BLaER1 treated with 17β-estradiol and CSF1 and Interleukin-3, amounts not matched to agents 10 nM and 100 nM (cell line): ENCODE results near the gene FAM43A.

ENCODE experiments used
- H3K27ac ChIP-seq, 11 experiments: shearing (Covaris generic); formaldehyde crosslinking; 2 replicates each; pipeline ENCODE4 v1.8.1; 2022
- H3K27me3 ChIP-seq, 11 experiments: shearing (Covaris generic); formaldehyde crosslinking; 2 replicates each; pipeline ENCODE4 v1.8.1; 2022
- H3K36me3 ChIP-seq, 11 experiments: shearing (Covaris generic); formaldehyde crosslinking; 2 replicates each; pipeline ENCODE4 v1.8.1; 2022
- H3K4me1 ChIP-seq, 10 experiments: shearing (Covaris generic); formaldehyde crosslinking; 2 replicates each; pipeline ENCODE4 v1.8.1; 2022
- H3K4me2 ChIP-seq, 11 experiments: shearing (Covaris generic); formaldehyde crosslinking; 2 replicates each; pipeline ENCODE4 v1.8.1; 2022
- H3K4me3 ChIP-seq, 10 experiments: shearing (Covaris generic); formaldehyde crosslinking; 2 replicates each; pipeline ENCODE4 v1.8.1; 2022
- H3K9ac ChIP-seq, 11 experiments: shearing (Covaris generic); formaldehyde crosslinking; 2 replicates each; pipeline ENCODE4 v1.8.1; 2022
- H3K9me3 ChIP-seq, 11 experiments: shearing (Covaris generic); formaldehyde crosslinking; replicated peaks in 1 of 11; 2 replicates each; pipeline ENCODE4 v1.8.1; 2022
- H4K20me1 ChIP-seq, 11 experiments: shearing (Covaris generic); formaldehyde crosslinking; 2 replicates each; pipeline ENCODE4 v1.8.1; 2022
- Cebpa-rat ChIP-seq, 11 experiments: shearing (Covaris generic); IDR thresholded peaks; 2 replicates each; pipeline ENCODE4 v1.8.1; 2022

Gene FAM43A

DNA sequence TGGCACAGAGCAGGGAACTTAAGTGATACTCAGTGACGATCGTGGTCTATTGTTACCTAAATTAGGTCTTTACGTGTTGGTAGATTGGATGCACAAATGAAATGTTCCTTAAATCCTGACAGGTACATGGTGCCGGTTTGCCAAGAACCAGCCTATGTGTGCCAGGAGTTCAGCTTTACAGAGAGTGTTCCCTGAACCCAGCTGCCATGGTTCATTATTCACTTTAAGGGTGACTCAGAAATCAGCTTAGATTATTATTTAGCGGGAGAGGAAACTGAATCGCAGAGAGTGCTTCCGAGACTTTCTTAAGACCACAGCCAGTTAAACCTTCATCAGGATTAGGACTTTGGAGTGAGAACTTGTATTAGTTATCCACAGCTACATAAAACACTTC lies 21.5 kb downstream of the FAM43A start:
- Histone ChIP-seq H3K36me3 (no peaks in the 10 kb centered on the region), H3K9me3 (peaks cover 0 to 8% (median 0%) of the 10 kb centered on the region in 11 experiments; a peak in 3 of 22 replicates), H3K27ac (no peak overlapping the region), H3K4me3 (no peak overlapping the region), H3K9ac (no peak overlapping the region), H3K4me2 (no peak overlapping the region), H3K27me3 (no peaks in the 10 kb centered on the region), H3K4me1 (peaks cover 6 to 11% (median 8%) of the 10 kb centered on the region in 10 experiments), H4K20me1 (no peaks in the 10 kb centered on the region)
- TF ChIP-seq Cebpa-rat (IDR thresholded peaks at IDR 0.05) = no peak

DNA sequence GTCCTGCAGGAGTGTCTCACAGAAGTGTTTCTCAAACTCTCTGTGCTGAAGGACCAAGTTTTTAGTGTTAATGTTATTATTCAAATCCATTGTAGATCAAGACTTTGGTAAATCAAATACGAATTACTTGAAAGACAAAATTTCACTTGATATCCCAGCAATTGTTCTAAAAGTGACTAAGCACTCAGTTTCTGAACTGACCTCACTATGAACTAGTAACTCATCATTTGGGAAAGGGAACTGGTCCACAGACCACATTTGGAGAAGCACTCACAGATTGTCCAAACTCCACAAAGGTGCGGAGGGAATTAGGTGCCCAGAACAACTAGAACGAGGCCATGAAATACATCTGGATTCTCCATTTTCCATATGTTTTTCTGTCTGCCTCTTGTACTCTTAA lies 25.6 kb downstream of the FAM43A start:
- no peaks in the 10 kb centered on the region for H4K20me1 ChIP-seq
- no peak overlapping the region for H3K4me3 ChIP-seq
- TF ChIP-seq Cebpa-rat (IDR thresholded peaks at IDR 0.05) = no peak
- no peaks in the 10 kb centered on the region for H3K36me3 ChIP-seq
- peaks cover 0 to 8% (median 0%) of the 10 kb centered on the region in 11 experiments; a peak in 3 of 22 replicates for H3K9me3 ChIP-seq
- peaks cover 10 to 32% (median 18%) of the 10 kb centered on the region in 10 experiments for H3K4me1 ChIP-seq
- peak overlapping the region in 10 of 11 experiments; percentile 4 to 61 (median 42); a peak in 14 of 22 replicates for H3K4me2 ChIP-seq
- H3K9ac ChIP-seq = no peak overlapping the region
- no peaks in the 10 kb centered on the region for H3K27me3 ChIP-seq
- H3K27ac ChIP-seq = no peak overlapping the region

- no peak overlapping the region for H3K9ac ChIP-seq
Measured at GRCh38 chr3:194711913-194712312, 26.2 kb downstream of the FAM43A start.

GRCh38 chr3:194713299-194714136 lies 27.8 kb downstream of the FAM43A start:
- Histone ChIP-seq H3K36me3 (no peaks in the 10 kb centered on the region), H4K20me1 (no peaks in the 10 kb centered on the region), H3K4me3 (no peak overlapping the region), H3K4me2 (no peak overlapping the region), H3K27ac (no peak overlapping the region), H3K9ac (no peak overlapping the region), H3K9me3 (no peaks in the 10 kb centered on the region), H3K27me3 (no peaks in the 10 kb centered on the region), H3K4me1 (peaks cover 10 to 34% (median 18%) of the 10 kb centered on the region in 10 experiments)
- no peak for TF ChIP-seq Cebpa-rat (IDR thresholded peaks at IDR 0.05)

More at GRCh38 chr3:194711913-194712312, 26.2 kb downstream of the FAM43A start:
- Histone ChIP-seq H3K4me2 (peak overlapping the region; percentile 4 to 61 (median 42); a peak in 19 of 22 replicates), H3K27ac (no peak overlapping the region), H3K9me3 (peaks cover 0 to 8% (median 0%) of the 10 kb centered on the region in 11 experiments; a peak in 3 of 22 replicates), H3K4me1 (peaks cover 10 to 34% (median 18%) of the 10 kb centered on the region in 10 experiments), H3K36me3 (no peaks in the 10 kb centered on the region), H3K27me3 (no peaks in the 10 kb centered on the region), H3K4me3 (no peak overlapping the region), H4K20me1 (no peaks in the 10 kb centered on the region)
- TF ChIP-seq Cebpa-rat (IDR thresholded peaks at IDR 0.05) = no peak

DNA sequence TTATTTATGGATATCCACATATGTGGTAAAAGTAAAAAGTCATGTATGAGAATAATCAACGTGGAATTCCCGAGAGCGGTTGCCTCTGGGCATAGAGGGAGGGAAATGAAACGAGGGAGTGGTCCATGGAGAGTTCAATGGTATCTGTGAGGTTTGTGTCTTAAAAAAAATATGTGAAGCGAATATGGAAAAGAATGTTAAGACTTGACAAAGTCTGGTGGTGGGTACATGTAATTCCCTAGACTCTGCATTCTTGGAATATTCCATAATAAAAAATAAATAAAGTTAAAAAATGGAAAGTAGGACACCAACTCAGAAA lies 28.4 kb downstream of the FAM43A start:
- Histone ChIP-seq H3K4me1 (peaks cover 10 to 34% (median 18%) of the 10 kb centered on the region in 10 experiments), H3K4me2 (peak overlapping the region in 1 of 11 experiments; percentile 23; a peak in 1 of 22 replicates), H3K4me3 (no peak overlapping the region), H3K27ac (no peak overlapping the region), H3K9me3 (no peaks in the 10 kb centered on the region), H3K27me3 (no peaks in the 10 kb centered on the region), H4K20me1 (no peaks in the 10 kb centered on the region), H3K9ac (no peak overlapping the region), H3K36me3 (no peaks in the 10 kb centered on the region)
- no peak for TF ChIP-seq Cebpa-rat (IDR thresholded peaks at IDR 0.05)

DNA sequence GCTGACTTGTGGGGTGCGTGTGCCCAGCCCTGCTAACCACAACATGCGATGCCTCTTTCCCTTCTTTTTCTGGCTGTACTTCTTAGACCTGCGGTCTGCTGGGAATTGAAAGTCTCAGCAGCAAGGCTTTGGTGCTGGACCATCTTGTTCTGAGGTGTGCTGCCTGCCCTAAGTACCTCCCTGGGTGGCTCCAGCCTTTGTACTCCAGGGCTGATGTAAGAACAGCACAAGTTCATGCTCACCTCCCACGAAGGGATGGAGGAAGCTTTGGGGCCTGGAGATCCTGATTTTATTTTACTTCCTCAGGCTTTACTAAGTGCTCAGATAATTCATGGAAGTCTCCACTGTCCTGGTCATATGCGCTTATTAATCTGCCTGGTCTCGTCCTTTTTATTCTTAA lies 28.9 kb downstream of the FAM43A start:
- H3K27ac ChIP-seq = no peak overlapping the region
- no peak overlapping the region for H3K4me3 ChIP-seq
- H3K9ac ChIP-seq = no peak overlapping the region
- H3K9me3 ChIP-seq = peaks cover 0 to 4% (median 0%) of the 10 kb centered on the region in 11 experiments; a peak in 3 of 22 replicates
- no peaks in the 10 kb centered on the region for H3K36me3 ChIP-seq
- H3K4me1 ChIP-seq = peaks cover 10 to 34% (median 18%) of the 10 kb centered on the region in 10 experiments
- no peak for TF ChIP-seq Cebpa-rat (IDR thresholded peaks at IDR 0.05)
- no peaks in the 10 kb centered on the region for H4K20me1 ChIP-seq
- H3K4me2 ChIP-seq = peak overlapping the region in 2 of 11 experiments; percentile 17 to 23; a peak in 2 of 22 replicates
- H3K27me3 ChIP-seq = no peaks in the 10 kb centered on the region

DNA sequence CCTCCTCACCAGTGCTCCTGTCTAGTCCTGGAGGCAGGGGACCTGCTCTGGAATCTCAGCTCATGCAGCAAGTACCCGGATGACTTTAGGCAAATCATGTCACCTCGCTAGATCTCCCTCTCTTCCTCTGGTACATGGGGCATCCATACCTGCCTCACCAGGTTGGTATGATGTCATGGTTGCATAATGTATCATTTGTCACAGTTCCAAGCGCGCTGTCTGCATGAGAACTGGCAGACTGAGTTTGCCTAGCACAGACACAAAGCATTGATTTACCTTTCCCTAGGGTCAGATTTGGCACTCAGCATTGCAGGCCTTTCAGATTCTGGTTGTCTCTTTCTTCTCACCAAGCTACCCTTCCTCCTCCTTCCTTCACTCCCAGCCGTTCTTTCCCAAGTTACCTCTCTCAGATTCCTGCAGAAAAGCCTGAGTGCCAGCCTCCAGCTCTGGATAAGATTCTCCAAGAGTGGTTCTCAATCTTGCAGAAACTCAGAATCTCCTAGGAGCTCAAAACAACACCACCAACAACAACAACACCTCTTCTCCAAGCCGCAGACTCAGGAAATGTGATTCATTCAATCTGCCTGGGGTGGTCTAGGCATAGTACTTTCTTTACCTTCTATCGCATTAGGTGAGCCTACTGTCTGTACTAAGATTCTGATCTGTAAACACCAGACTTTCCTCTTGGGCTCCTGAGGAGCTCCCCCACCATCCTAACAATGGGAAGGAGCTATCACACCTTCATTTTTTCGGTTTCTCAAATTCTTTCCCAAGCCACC lies 29.5 kb downstream of the FAM43A start:
- H3K9me3 ChIP-seq = peaks cover 0 to 10% (median 0%) of the 10 kb centered on the region in 11 experiments; a peak in 3 of 22 replicates
- H3K4me1 ChIP-seq = peaks cover 10 to 34% (median 18%) of the 10 kb centered on the region in 10 experiments
- no peak overlapping the region for H3K9ac ChIP-seq
- H3K27me3 ChIP-seq = no peaks in the 10 kb centered on the region
- peak overlapping the region in 3 of 11 experiments; percentile 13 to 29 (median 16); a peak in 2 of 22 replicates for H3K4me2 ChIP-seq
- no peak for TF ChIP-seq Cebpa-rat (IDR thresholded peaks at IDR 0.05)
- H3K27ac ChIP-seq = no peak overlapping the region
- H3K4me3 ChIP-seq = no peak overlapping the region
- H4K20me1 ChIP-seq = no peaks in the 10 kb centered on the region
- H3K36me3 ChIP-seq = no peaks in the 10 kb centered on the region

GRCh38 chr3:194718079-194718478 lies 32.4 kb downstream of the FAM43A start:
- no peak overlapping the region for H3K9ac ChIP-seq
- no peaks in the 10 kb centered on the region for H3K36me3 ChIP-seq
- H3K4me2 ChIP-seq = no peak overlapping the region
- no peak for TF ChIP-seq Cebpa-rat (IDR thresholded peaks at IDR 0.05)
- peaks cover 0 to 23% (median 6%) of the 10 kb centered on the region in 10 experiments; a peak in 10 of 20 replicates for H3K4me1 ChIP-seq
- peaks cover 0 to 10% (median 0%) of the 10 kb centered on the region in 11 experiments; a peak in 3 of 22 replicates for H3K9me3 ChIP-seq
- no peaks in the 10 kb centered on the region for H3K27me3 ChIP-seq
- no peaks in the 10 kb centered on the region for H4K20me1 ChIP-seq
- no peak overlapping the region for H3K4me3 ChIP-seq
- no peak overlapping the region for H3K27ac ChIP-seq

DNA sequence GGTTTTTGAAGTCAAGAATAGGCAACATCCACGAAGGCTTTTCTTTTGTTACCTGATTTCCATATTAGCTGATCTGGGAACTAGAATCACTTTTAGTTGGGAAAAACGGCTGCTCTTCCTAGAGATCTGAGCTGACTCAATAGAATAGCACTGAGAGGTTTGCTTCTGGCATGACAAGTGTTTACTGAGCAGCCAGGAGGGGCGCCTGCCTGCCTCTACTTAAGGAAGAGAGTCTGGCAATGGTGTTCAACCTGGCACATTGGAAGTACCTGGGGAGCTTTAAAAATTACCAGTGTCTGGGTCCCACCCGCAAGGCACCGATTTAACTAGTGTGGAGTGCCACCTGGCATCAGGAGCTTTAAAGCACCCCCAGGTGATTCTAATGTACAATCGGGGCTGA lies 34.4 kb downstream of the FAM43A start:
- peaks cover 0 to 25% (median 4%) of the 10 kb centered on the region in 10 experiments; a peak in 5 of 20 replicates for H3K4me1 ChIP-seq
- no peak for TF ChIP-seq Cebpa-rat (IDR thresholded peaks at IDR 0.05)
- H3K4me3 ChIP-seq = no peak overlapping the region
- H3K4me2 ChIP-seq = no peak overlapping the region
- H3K27ac ChIP-seq = no peak overlapping the region
- H3K36me3 ChIP-seq = no peaks in the 10 kb centered on the region
- no peaks in the 10 kb centered on the region for H3K27me3 ChIP-seq
- no peaks in the 10 kb centered on the region for H4K20me1 ChIP-seq
- no peak overlapping the region for H3K9ac ChIP-seq
- H3K9me3 ChIP-seq = peaks cover 0 to 10% (median 0%) of the 10 kb centered on the region in 11 experiments; a peak in 3 of 22 replicates
